HG03457 (cell line): ENCODE results near the gene ANO10.
"Not testable (repeated sequence)": the region's sequence is repeated elsewhere in the genome, so short reads cannot be mapped to it uniquely, and the experiment has no call there.

Experiments used
- ATAC-seq: cut with Tn5 transposase; IDR thresholded peaks from one replicate; pipeline ENCODE4 v1.9.1; 2021; ENCODE audit warnings: moderate number of reproducible peaks; ENCODE audit not compliant: unreplicated experiment

ANO10 gene

GRCh38 chr3:43621656-43622432 lies at the start of gene ANO10:
ANO10 (minus strand) TSS chr3:43622011; CDS start chr3:43605852, 16,159 bp downstream.
- ATAC-seq = peak; percentile 95

- ATAC-seq = no peak
These were observed 49.1 kb upstream of the ANO10 start for GRCh38 chr3:43670635-43671522.

DNA sequence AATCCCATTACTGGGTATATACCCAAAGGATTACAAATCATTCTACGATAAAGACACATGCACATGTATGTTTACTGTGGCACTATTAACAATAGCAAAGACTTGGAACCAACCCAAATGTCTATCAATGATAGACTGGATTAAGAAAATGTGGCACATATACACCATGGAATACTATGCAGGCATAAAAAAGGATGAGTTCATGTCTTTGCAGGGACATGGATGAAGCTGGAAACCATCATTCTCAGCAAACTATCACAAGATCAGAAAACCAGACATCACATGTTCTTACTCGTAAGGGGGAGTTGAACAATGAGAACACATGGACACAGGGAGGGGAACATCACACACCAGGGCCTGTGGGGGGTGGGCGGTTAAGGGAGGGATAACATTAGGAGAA lies 43.2 kb upstream of the ANO10 start:
- ATAC-seq = not testable (repeated sequence)

GRCh38 chr3:43661376-43661775 lies 39.6 kb upstream of the ANO10 start:
- not testable (repeated sequence) for ATAC-seq

DNA sequence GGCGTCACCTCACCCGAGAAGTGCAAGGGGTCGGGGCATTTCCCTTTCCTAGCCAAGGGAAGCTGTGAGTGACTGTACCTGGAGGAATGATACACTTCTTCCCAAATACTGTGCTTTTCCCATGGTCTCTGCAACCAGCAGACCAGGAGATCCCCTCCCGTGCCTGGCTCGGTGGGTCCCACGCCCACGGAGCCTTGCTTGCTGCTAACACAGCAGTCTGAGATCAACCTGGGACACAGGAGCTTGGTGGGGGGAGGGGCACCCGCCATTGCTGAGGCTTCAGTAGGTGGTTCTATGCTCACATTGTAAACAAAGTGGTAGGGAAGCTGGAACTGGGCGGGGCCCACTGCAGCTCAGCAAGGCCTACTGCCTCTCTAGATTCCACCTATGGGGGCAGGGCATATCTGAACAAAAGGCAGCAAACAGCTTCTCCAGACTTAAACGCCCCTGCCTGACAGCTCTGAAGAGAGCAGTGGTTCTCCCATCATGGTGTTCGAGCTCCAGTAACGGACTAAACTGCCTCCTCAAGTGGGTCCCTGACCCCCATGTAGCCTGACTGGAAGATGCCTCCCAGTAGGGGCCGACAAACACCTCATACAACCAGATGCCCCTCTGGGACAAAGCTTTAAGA lies 37.6 kb upstream of the ANO10 start:
- no peak for ATAC-seq

DNA sequence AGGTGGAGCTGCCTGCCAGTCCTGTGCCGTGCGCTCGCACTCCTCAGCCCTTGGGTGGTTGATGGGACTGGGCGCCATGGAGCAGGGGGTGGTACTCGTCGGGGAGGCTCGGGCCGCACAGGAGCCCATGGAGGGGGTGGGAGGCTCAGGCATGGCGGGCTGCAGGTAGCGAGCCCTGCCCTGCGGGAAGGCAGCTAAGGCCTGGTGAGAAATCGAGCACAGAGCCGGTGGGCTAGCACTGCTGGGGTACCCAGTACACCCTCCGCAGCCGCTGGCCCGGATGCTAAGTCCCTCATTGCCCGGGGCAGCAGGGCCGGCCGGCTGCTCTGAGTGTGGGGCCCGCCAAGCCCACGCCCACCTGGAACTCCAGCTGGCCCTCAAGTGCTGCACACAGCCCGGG lies 34.6 kb upstream of the ANO10 start:
- not testable (repeated sequence) for ATAC-seq

DNA sequence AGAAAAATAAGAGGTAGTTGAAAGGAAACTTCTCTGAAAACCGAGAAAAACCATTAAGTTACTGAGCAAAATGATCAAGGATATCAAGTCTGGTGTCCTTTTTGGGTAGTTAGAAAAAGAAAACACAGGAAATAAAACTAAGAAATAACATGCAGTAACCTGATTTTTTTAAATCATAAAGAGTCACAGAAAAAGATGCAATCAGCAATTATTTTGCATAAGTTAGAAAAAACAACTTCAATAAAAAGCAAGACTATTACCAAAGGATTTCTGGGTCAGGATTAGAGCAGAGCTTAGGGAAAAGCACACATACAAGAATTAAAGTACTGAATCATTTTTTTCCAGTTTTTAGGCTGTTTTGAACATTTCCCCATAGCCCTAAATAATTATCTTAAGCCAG lies 28.5 kb upstream of the ANO10 start:
- ATAC-seq = no peak

GRCh38 chr3:43649365-43649968 lies 27.7 kb upstream of the ANO10 start:
- no peak for ATAC-seq

DNA sequence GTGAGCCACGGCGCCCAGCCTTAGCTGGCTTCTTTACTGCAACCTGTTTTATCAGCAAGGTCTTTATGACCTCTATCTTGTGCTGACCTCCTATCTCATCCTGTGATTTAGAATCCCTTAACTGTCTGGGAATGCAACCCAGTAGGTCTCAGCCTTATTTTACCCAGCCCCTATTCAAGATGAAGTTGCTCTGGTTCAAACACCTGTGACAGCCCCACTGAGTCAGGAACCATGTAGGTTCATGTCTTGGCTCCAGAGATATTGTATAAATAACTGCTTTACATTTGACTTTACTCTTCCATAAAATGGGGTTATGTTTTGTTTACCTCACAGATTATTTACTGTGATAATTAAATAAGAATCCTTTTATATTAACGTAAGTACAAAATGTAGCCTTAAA lies 27.1 kb upstream of the ANO10 start:
- ATAC-seq = no peak

DNA sequence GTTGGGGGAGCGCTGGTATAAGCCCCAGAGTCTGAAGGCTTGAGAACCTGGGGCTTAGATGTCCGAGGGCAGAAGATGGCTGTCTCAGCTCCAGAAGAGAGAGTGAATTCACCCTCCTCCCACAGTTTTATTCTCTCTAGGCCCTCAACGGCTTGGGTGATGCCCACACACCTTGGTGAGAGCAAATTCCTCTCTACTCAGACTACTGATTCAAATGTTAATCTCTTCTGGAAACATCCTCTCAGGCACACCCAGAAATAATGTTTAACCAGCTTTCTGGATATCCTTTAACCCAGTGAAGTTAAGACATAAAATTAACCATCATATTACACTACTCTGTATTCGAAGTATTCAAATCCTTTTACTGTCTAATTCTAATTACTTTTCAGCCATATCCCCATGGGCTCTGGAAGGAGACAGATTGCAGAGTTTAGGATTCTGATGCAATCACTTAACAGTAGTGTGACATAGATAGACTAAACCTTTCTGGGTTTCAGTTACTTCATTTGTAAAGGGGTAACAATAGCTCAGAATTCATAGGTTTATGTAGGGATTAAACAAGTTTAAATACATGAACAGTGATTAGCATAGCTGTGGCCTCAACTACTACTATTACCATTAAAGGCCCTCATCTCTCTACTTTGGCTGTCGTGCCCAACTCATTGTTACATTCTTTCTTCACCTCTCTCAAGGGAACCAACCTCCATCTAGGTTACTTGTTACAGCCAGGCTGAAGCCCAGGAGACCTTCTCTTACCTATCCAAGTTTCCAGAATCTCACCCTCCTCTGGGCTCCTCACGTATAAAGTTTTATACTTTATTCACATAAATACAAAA lies 25.7 kb upstream of the ANO10 start:
- no peak for ATAC-seq

DNA sequence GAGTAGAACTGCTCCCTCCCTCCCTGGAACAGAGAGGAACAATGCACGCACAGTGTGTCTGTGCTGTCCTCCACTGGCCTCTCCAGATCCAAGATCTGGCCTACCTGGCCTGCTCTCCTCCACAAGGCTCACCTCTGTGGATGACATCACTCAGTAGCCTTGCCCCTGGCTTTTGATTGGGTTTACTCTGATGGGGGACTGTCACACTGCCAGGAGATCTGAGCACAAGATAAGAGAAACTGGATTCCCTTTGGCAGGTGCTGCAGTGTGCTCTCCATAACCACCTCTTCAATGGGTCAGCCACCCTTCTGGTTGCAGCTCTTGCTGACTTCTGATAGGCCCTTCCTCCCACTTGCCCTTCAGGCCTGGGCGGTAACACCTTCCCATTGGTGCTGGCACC lies 22.6 kb upstream of the ANO10 start:
- ATAC-seq = no peak

DNA sequence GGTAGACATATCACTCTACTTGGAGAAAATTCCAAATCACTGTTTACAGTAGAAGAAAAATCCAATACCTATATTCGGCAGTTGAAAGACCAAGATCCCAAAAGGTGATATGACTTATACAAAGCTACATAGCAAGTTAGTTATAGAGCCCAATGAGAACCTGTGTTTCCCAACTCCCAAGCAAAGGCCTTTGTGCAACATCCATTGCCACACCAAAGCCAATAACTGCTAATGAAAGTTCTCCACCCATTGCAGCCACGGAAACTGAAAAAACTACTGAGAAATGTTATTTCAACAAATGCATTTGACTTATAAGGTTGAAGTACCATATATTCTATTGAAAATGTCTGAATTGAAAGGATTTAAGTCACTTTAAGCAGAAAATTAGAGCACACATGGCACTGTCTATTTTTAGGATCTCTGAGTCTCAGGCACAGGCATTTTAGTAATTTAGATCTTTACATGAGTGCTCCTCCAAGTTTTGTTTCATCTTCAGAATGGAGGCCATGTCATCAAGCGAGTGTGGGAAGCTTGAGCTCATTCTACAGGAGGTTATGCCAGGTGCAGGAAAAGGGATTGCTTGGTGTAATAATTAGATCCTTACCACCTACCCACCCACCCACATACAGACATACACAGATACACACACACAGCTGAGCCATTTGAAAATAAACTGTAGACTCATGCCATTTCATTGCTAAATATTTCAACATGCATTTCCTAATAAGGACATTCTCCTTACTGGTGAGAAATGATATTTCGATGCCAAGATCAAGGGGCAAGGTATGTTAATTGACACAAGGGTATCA lies 19.7 kb upstream of the ANO10 start:
- ATAC-seq = no peak

GRCh38 chr3:43640681-43641080 lies 18.9 kb upstream of the ANO10 start:
- no peak for ATAC-seq

- ATAC-seq = peak; percentile 51
These were observed 17.0 kb upstream of the ANO10 start for GRCh38 chr3:43638594-43639447.

DNA sequence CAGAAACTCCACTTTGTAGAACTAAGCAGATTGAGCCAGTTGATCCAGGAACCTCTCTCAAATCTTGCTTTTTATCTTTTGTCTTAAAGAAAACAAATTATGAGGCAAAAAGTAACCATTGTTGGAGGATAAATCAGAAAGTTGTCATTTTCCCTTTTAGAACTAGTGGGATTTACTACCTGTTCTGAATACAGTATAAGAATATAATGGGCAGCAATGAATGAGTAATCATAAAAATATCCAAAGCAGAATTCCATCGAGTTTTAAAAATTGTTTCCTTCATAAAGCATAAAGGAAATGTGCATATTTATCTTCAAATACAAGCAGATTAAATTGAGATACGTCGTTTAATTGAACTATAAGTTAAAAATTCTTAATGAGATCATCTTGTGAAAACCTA lies 15.9 kb upstream of the ANO10 start:
- ATAC-seq = no peak

GRCh38 chr3:43632986-43633385 lies 11.2 kb upstream of the ANO10 start:
- ATAC-seq = no peak

DNA sequence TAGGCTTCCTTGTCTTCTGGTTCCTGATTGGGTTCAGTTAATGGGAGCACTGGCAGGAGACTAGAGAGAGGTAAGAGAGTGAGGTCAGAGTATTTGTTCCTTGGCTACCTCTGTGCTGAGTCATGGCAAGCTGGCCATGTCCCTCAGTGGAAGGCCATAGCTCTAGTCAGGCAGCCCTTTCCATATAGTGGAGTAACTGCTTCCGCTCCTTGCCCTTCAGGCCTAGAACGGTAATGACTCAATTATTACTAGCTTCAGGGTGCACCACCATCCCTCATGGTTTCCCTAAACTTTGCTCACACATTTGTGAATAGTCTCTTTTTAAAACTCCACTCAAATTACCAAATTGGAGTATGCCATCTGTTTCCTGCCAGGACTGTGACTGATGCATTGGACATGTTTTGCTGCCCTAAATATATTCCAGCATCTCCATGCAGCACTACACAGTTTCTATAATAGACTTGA lies 10.5 kb upstream of the ANO10 start:
- ATAC-seq = no peak

- ATAC-seq = no peak
These were observed 7.9 kb upstream of the ANO10 start for GRCh38 chr3:43629741-43630140.
